Heart right ventricle (tissue), 16 donors: ENCODE measurements around the gene HSPB9. TPM values are rescaled to one million over a fixed set of nuclear protein-coding genes. Genes with fewer than 3 reads are reported as not detected.
A peak's percentile ranks its signal among the peaks of the same experiment; 100 is the strongest.

ENCODE experiments used
- ATAC-seq, 8 donors: fragments of 200-7000 bp; cut with Tn5 transposase; one replicate each; pipeline ENCODE4 v1.9.1; 2020; ENCODE audit warnings: mild to moderate bottlenecking in 8 of 8, moderate library complexity in 8 of 8, moderate number of reproducible peaks in 1 of 8
- DNase-seq, 2 donors: peaks; one replicate each; pipeline ENCODE4 v3.0.0-alpha.2; 2020
- H3K27ac ChIP-seq, 10 donors: fragments of 200-600 bp; sonication (generic) in 2 of 10; one replicate each; pipeline versions ENCODE4 v1.5.0 to v1.8.0; 2020 to 2022; ENCODE audit warnings: mild to moderate bottlenecking in 3 of 10
- H3K27me3 ChIP-seq, 7 donors: fragments of 200-600 bp; one replicate each; pipeline ENCODE4 v1.8.0; 2021 to 2022; ENCODE audit warnings: mild to moderate bottlenecking in 2 of 7
- H3K36me3 ChIP-seq, 9 donors: fragments of 200-600 bp; sonication (generic) in 1 of 9; one replicate each; pipeline versions ENCODE4 v1.5.0 to v1.8.0; 2020 to 2022; ENCODE audit warnings: mild to moderate bottlenecking in 2 of 9
- H3K4me1 ChIP-seq, 9 donors: fragments of 200-600 bp; sonication (generic) in 1 of 9; one replicate each; pipeline versions ENCODE4 v1.5.0 to v1.8.0; 2020 to 2022; ENCODE audit warnings: mild to moderate bottlenecking in 4 of 9
- H3K4me3 ChIP-seq, 10 donors: fragments of 200-600 bp; sonication (generic) in 2 of 10; one replicate each; pipeline versions ENCODE4 v1.5.0 to v1.8.0; 2020 to 2022; ENCODE audit warnings: mild to moderate bottlenecking in 7 of 10, moderate library complexity in 2 of 10
- H3K9me3 ChIP-seq, 11 donors: fragments of 200-600 bp in 10 of 11; sonication (generic) in 2 of 11; one replicate each; pipeline versions ENCODE4 v1.5.0 to v1.8.0; 2013 to 2022; ENCODE audit warnings: mild to moderate bottlenecking in 2 of 11, control low read depth in 1 of 11, moderate library complexity in 1 of 11
- CTCF ChIP-seq, 9 donors: fragments of 200-600 bp; sonication (generic) in 2 of 9; IDR thresholded peaks; one replicate each; pipeline versions ENCODE4 v1.5.0 to v1.8.0; 2021 to 2022; ENCODE audit warnings: antibody characterized with exemption in 9 of 9, mild to moderate bottlenecking in 5 of 9, moderate library complexity in 1 of 9
- WGBS, 2 donors: extraction: QIAGEN DNeasy Blood & Tissue Kit; methylation state at CpG; one replicate each; pipeline ENCODE4 v1.1.7; 2013; ENCODE audit warnings: inconsistent platforms in 1 of 2; 5-methylcytosine and 5-hydroxymethylcytosine counted together
- intact Hi-C, 10 donors: fragments of 100-400 bp; cut with DNase I; formaldehyde crosslinking; loops; one replicate each; pipeline versions ENCODE4 v1.11.1 to v1.14.2; 2022
- polyA plus RNA-seq, 2 donors: library from polyadenylated mRNA; stranded (reverse); fragments of 200-250 nt; gene quantifications; one replicate each; pipeline ENCODE4 v1.2.3, GENCODE V29; 2013
- total RNA-seq, 10 donors: library from RNA; stranded (reverse); fragmentation: NEBNext Ultra II Directional in 3 of 10; extraction: Animal tissue kit (Norgen Biotek cat#: 25700) in 3 of 10; gene quantifications; one replicate each; pipeline versions ENCODE4 v1.2.1 to v1.2.4, GENCODE V29; 2021 to 2023
- donor health status: Arrhythmogenic right ventricular cardiomyopathy.
- donor health status: ischemic (EF 13 %, LVEDD 7.1; RV severe dilation, severe dysfunction).
- donor health status: healthy with polysubstance abuse.
- donor health status: DM: no; HTN: yes; CAD: no.
- donor health status: DM: no; HTN: no; CAD: no.
- donor health status: ischemic (EF 25% LVEDD 6.9; RV normal size, moderate dysfunction).
- donor health status: ischemic (EF 25% LVEDD 5.7; RV mildly dilated, moderate dysfunction).
- donor health status: healthy.
- donor health status: DM: yes; HTN: yes; CAD: no.
- donor health status: Ischemic cardiomyopathy.
- donor health status: ischemic (EF 35%, LVEDD 5.7; RV mildly dilated, moderate dysfunction).
- donor health status: nonischemic (EF 11% LVEDD 7.7; RV severe dilation, severe dysfunction).
- donor health status: DM: yes; HTN: yes; CAD: no.
- donor health status: PGD.
- donor health status: ischemic (EF 29% LVEDD 5.4; RV normal size, mild dysfunction).
- donor health status: nonischemic (EF 23%, LVEDD 6.1; RV moderate dilation, normal function).

Gene HSPB9
- total and polyA plus RNA-seq, 12 donors = 0.01 to 0.29 (median 0.23) TPM; not detected in 9

- ATAC-seq = peak in 1 of 8 donors; percentile 1
- peaks cover 0 to 56% (median 2%) of the 10 kb centered on the region in 9 donors for H3K36me3 ChIP-seq
- no peaks in the 10 kb centered on the region for H3K27me3 ChIP-seq
- H3K4me3 ChIP-seq = peak overlapping the region in 9 of 10 donors; percentile 77 to 94 (median 81)
- WGBS, 2 donors = 49 to 62% methylated on average over 7 of the region's 7 CpGs
- intact Hi-C loops = loop anchor here in 3 of 10 donors (5.0 to 10.0 kb wide), 3 partner anchors 62 to 402 kb away; partner anchors contain the start of gene KCNH4 (in 2 of the 3)
- peak overlapping the region in 3 of 10 donors; percentile 68 to 84 (median 78) for H3K27ac ChIP-seq
- TF ChIP-seq CTCF (IDR thresholded peaks at IDR 0.05) = no peak
- no peaks in the 10 kb centered on the region for H3K9me3 ChIP-seq
- DNase-seq = no peak
- peaks cover 5 to 47% (median 22%) of the 10 kb centered on the region in 9 donors for H3K4me1 ChIP-seq
Measured at GRCh38 chr17:42120161-42120769, 2.3 kb upstream of the HSPB9 start.

DNA sequence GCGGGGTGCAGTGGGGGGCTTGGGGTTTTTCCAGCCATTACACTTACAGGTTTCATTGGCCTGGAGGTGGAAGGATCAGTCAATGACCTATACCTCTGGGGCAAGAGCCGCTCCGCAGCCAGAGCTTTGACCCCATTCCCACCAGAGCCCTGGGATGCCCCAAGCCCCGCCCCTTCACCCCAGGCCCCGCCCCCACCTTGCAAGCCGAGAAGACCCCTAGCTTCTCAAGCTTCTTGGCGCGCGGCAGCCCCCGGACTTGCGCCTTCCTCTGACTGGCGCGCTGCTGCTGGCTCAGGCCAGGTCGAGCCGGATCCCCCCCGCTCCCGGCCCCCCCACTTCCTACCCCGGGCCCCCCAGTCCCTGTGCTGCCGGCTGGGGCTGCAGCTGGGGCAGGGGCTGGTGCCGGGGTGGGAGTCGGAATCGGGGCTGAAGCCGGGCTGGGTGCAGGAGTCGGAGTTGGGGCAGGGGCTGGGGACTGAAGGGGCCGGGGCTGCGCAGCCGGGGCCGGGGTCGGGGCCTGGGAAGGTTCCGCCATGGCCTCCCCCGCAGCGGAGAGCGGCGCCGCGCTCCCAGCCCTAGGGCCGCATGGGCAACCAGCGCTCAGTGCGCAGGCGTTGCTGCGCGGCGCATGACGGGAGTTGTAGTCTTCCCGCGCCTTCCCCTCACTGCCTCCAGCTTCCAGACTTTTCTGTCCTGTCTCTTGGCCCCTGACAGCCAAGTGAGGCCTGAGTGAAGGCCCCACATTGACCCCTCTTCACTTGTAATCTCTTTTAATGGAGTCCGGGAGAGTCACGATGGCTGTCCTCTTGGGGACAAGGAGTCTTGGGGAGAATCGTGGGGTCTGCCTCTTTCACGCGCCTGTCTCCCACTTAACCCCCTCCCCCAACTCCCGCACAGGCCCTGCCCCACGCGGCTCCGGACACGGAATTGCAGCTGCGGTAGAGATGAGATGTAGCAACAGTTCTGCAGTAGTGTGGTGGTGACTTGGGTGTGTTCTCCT, 1.5 kb upstream of the HSPB9 start, which contains the start of gene KAT2A:
Gene KAT2A, minus strand, starts transcription at position 598 of the 1,000 bp plus-strand sequence. Its CDS starts 63 bp downstream, at position 535.
- peak within 1 kb of the TSS in 9 of 10 donors; percentile 68 to 84 (median 75) for H3K27ac ChIP-seq
- no peaks in the 10 kb centered on the region for H3K9me3 ChIP-seq
- DNase-seq (peak; percentile 80 to 86), ATAC-seq (peak; percentile 87 to 94 (median 92))
- intact Hi-C loops = loop anchor here in 3 of 10 donors (5.0 to 10.0 kb wide), 3 partner anchors 61 to 401 kb away; partner anchors contain the start of gene KCNH4 (in 2 of the 3)
- peak within 1 kb of the TSS; percentile 77 to 94 (median 82) for H3K4me3 ChIP-seq
- H3K27me3 ChIP-seq = no peaks in the 10 kb centered on the region
- peaks cover 0 to 56% (median 10%) of the 10 kb centered on the region in 9 donors for H3K36me3 ChIP-seq
- TF ChIP-seq CTCF (IDR thresholded peaks at IDR 0.05) = no peak
- 7 to 9% methylated on average over 51 to 57 of the region's 57 CpGs for WGBS, 2 donors
- H3K4me1 ChIP-seq = peaks cover 5 to 47% (median 22%) of the 10 kb centered on the region in 9 donors

DNA sequence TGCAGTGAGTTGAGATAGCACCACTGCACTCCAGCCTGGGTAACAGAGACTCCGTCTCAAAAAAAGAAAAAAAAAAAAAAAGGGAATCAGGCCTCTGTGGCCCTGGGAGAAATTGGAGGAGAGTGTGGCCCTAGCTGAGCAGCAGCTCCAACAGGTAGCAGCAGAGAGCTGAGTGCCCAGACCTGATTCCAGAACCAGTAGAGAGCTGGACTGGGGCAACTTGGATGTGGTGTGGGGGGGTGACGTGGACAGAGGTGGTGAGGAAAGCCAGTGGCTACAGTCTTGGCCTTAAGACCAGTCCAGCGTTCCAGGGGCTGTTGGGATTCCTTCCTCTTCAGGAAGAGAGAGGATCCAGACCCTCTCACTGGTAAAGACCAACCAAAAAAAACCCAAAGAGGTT, 1.7 kb downstream of the HSPB9 start:
- Histone ChIP-seq H3K9me3 (no peaks in the 10 kb centered on the region), H3K4me3 (no peak overlapping the region), H3K4me1 (peaks cover 9 to 43% (median 29%) of the 10 kb centered on the region in 9 donors), H3K27ac (no peak overlapping the region), H3K27me3 (no peaks in the 10 kb centered on the region), H3K36me3 (peaks cover 0 to 59% (median 33%) of the 10 kb centered on the region in 9 donors)
- WGBS, 2 donors = 83 to 93% methylated on average over 3 of the region's 3 CpGs
- ATAC-seq = no peak
- no peak for TF ChIP-seq CTCF (IDR thresholded peaks at IDR 0.05)
- DNase-seq = no peak
- intact Hi-C loops = loop anchor here in 3 of 10 donors (5.0 to 10.0 kb wide), 3 partner anchors 58 to 398 kb away; partner anchors contain the start of gene KCNH4 (in 2 of the 3)

- no peak for ATAC-seq
- no peaks in the 10 kb centered on the region for H3K27me3 ChIP-seq
- no peak for TF ChIP-seq CTCF (IDR thresholded peaks at IDR 0.05)
- no peak for DNase-seq
- 86 to 90% methylated on average over 12 of the region's 12 CpGs for WGBS, 2 donors
- H3K9me3 ChIP-seq = no peaks in the 10 kb centered on the region
- peaks cover 0 to 65% (median 38%) of the 10 kb centered on the region in 9 donors for H3K36me3 ChIP-seq
- H3K4me1 ChIP-seq = peaks cover 17 to 45% (median 36%) of the 10 kb centered on the region in 9 donors
- no peak overlapping the region for H3K4me3 ChIP-seq
- no peak overlapping the region for H3K27ac ChIP-seq
- intact Hi-C loops = loop anchor here in 2 of 10 donors (5.0 to 10.0 kb wide), 2 partner anchors 57 to 389 kb away; partner anchors contain the start of gene KCNH4 (in 1 of the 2)
Measured at GRCh38 chr17:42125565-42125964, 3.0 kb downstream of the HSPB9 start.
